ENCODE data around the gene PPDPF. TPM values are rescaled to one million over a fixed set of nuclear protein-coding genes. Genes with fewer than 3 reads are reported as not detected.

Gene PPDPF
- total and polyA plus RNA-seq, 9 donors: 47.3 to 370 (median 186) TPM

- 87% methylated on average over 15 of the region's 17 CpGs for WGBS (ENCODE audit: insufficient coverage)
- Histone ChIP-seq H3K4me1 (ENCODE audit: control insufficient read depth, insufficient read depth, low read length) (peaks cover 26% of the 10 kb centered on the region), H3K27me3 (ENCODE audit: control insufficient read depth, insufficient read depth, low read length) (peaks cover 51% of the 10 kb centered on the region), H3K36me3 (ENCODE audit: control insufficient read depth, insufficient read depth, low read length) (no peaks in the 10 kb centered on the region), H3K9me3 (replicated peaks; ENCODE audit: control insufficient read depth, low read depth, low read length) (no peaks in the 10 kb centered on the region), H3K27ac (ENCODE audit: low read length) (no peak overlapping the region), H3K4me3 (ENCODE audit: low read length) (no peak overlapping the region)
- no peak for DNase-seq
These were observed 34.2 kb upstream of the PPDPF start for GRCh38 chr20:63486300-63486855.

DNA sequence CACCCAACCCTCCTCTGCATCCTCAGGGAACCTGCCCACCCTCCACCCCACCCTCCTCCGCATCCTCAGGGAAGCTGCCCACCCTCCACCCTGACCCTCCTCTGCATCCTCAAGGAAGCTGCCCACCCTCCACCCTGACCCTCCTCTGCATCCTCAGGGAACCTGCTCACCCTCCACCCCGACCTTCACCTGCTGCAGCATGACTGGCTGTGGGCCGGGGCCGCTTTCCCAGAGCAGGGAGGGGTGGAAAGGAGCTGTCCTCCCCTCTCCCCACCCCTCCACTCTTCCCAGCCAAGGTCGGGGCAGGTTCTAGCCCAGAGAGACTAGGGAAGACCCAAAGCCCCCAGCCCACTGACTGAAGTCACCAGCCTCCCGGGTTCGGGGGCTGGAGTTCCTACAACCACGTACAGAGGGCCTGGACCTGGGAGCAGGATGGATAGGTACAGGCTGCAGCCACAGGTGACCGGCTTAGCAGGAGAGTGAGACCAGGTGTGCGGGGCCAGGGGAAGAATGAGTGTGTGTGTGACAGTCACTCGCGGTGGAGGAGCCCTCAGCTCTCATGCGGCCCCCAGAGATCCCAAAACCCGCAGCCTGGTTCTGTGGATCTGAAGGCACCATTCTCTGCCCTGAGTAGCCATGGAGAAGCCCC is 33.3 kb upstream of the PPDPF start:
- 62% methylated on average over 7 of the region's 14 CpGs for WGBS (ENCODE audit: insufficient coverage)
- H3K27me3 ChIP-seq (ENCODE audit: control insufficient read depth, insufficient read depth, low read length): peaks cover 42% of the 10 kb centered on the region
- peaks cover under 1% of the 10 kb centered on the region for H3K36me3 ChIP-seq (ENCODE audit: control insufficient read depth, insufficient read depth, low read length)
- H3K27ac ChIP-seq (ENCODE audit: low read length): no peak overlapping the region
- no peak overlapping the region for H3K4me3 ChIP-seq (ENCODE audit: low read length)
- H3K9me3 ChIP-seq (replicated peaks; ENCODE audit: control insufficient read depth, low read depth, low read length): no peaks in the 10 kb centered on the region
- peaks cover 21% of the 10 kb centered on the region for H3K4me1 ChIP-seq (ENCODE audit: control insufficient read depth, insufficient read depth, low read length)
- no peak for DNase-seq

DNA sequence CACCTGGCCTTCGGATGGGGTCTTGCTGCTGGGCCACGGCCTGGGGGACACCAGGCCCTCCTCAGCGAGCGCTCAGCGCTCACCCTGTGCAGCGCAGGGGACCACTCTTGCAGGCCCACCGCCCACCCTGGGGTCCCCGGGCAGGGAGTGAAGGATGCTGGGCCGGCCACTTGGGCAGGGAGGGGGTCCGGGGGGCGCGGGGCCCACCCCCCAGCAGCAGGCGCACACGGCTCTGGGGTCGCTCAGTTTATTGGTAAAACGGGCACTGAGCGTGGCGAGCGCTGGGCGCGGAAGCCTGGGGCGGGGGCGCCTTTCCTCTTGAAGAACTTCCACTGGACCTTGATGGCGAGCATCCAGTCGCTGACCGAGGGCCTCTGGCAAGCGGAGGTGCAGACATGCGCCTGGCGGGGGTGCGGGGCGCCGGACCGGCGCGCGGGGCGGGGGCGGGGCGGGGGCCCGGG is 32.8 kb upstream of the PPDPF start:
- peaks cover 5% of the 10 kb centered on the region for H3K36me3 ChIP-seq (ENCODE audit: control insufficient read depth, insufficient read depth, low read length)
- H3K4me3 ChIP-seq (ENCODE audit: low read length): no peak overlapping the region
- 9% methylated on average over 39 of the region's 40 CpGs for WGBS (ENCODE audit: insufficient coverage)
- peaks cover 38% of the 10 kb centered on the region for H3K27me3 ChIP-seq (ENCODE audit: control insufficient read depth, insufficient read depth, low read length)
- no peak overlapping the region for H3K27ac ChIP-seq (ENCODE audit: low read length)
- no peaks in the 10 kb centered on the region for H3K9me3 ChIP-seq (replicated peaks; ENCODE audit: control insufficient read depth, low read depth, low read length)
- peaks cover 15% of the 10 kb centered on the region for H3K4me1 ChIP-seq (ENCODE audit: control insufficient read depth, insufficient read depth, low read length)
- DNase-seq: no peak

- Histone ChIP-seq H3K27ac (ENCODE audit: low read length) (no peak overlapping the region), H3K4me1 (ENCODE audit: control insufficient read depth, insufficient read depth, low read length) (peaks cover 8% of the 10 kb centered on the region), H3K4me3 (ENCODE audit: low read length) (no peak overlapping the region), H3K36me3 (ENCODE audit: control insufficient read depth, insufficient read depth, low read length) (peaks cover 9% of the 10 kb centered on the region), H3K27me3 (ENCODE audit: control insufficient read depth, insufficient read depth, low read length) (peaks cover 38% of the 10 kb centered on the region), H3K9me3 (replicated peaks; ENCODE audit: control insufficient read depth, low read depth, low read length) (no peaks in the 10 kb centered on the region)
- WGBS (ENCODE audit: insufficient coverage): 8% methylated on average over 73 of the region's 83 CpGs
- DNase-seq: no peak
These were observed 32.0 kb upstream of the PPDPF start for GRCh38 chr20:63488315-63489251.

DNA sequence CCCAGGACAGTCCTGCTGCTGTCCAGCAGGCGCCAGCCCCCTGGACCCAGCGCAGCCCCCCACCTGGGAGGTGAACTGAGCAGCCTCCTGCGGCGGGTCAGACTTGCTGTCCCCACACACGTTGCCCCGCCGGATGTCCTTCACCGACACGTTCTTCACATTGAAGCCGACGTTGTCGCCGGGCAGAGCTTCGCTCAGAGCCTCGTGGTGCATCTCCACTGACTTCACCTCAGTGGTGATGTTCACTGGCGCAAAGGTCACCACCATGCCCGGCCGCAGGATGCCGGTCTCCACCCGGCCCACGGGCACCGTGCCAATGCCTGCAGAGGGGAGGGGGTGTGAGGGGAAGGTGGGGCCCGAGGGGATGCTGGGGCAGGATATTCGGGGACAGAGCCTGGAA is 30.1 kb upstream of the PPDPF start:
- Histone ChIP-seq H3K4me3 (ENCODE audit: low read length) (no peak overlapping the region), H3K4me1 (ENCODE audit: control insufficient read depth, insufficient read depth, low read length) (peaks cover 4% of the 10 kb centered on the region), H3K9me3 (replicated peaks; ENCODE audit: control insufficient read depth, low read depth, low read length) (no peaks in the 10 kb centered on the region), H3K27me3 (ENCODE audit: control insufficient read depth, insufficient read depth, low read length) (peaks cover 42% of the 10 kb centered on the region), H3K36me3 (ENCODE audit: control insufficient read depth, insufficient read depth, low read length) (peaks cover 22% of the 10 kb centered on the region), H3K27ac (ENCODE audit: low read length) (no peak overlapping the region)
- 81% methylated on average over 24 of the region's 24 CpGs for WGBS (ENCODE audit: insufficient coverage)
- no peak for DNase-seq

DNA sequence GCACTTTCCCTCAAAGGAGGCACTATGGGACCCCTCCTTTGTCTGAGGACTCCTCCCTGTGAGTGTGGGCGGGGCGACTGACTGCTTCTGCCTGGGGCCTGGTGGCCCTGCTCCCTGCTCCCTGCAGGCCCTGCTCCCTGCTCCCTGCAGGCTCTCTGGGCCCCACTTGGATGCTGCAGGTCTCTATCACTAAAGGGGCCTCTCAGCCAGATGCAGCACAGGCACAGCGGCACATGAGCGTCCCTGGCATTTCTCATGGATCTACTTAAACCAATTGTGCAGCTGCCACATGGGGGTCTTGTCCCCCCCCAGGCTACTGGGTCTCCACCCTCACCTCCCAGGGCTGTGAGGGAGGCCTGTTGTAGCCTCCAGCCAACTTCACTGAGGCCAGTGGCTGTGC is 29.5 kb upstream of the PPDPF start:
- H3K9me3 ChIP-seq (replicated peaks; ENCODE audit: control insufficient read depth, low read depth, low read length): no peaks in the 10 kb centered on the region
- no peak overlapping the region for H3K27ac ChIP-seq (ENCODE audit: low read length)
- peaks cover 9% of the 10 kb centered on the region for H3K4me1 ChIP-seq (ENCODE audit: control insufficient read depth, insufficient read depth, low read length)
- WGBS (ENCODE audit: insufficient coverage): 75% methylated on average over 2 of the region's 4 CpGs
- peaks cover 22% of the 10 kb centered on the region for H3K36me3 ChIP-seq (ENCODE audit: control insufficient read depth, insufficient read depth, low read length)
- no peak for DNase-seq
- H3K27me3 ChIP-seq (ENCODE audit: control insufficient read depth, insufficient read depth, low read length): peaks cover 48% of the 10 kb centered on the region
- H3K4me3 ChIP-seq (ENCODE audit: low read length): no peak overlapping the region

DNA sequence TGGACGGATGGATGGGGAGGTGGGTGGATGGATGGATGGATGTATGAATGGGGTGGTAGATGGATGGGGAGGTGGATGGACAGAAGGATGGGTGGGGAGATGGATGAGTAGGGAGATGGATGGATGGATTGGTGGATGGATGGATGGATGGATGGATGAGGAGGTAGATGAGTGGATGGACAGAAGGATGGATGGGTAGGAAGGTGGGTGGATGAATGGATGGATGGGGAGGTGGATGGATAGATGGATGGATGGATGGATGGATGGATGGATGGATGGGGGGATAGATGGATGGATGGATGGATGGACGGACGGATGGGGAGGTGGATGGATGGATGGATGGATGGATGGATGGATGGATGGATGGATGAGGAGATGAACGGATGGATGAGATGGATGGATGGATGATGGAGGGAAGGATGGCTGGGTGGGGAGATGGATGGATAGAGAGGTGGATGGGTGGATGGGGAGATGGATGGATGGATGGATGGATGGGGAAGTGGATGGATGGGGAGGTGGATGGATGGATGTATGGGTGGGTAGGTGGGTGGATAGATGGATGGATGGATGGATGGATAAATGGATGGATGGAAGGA is 28.8 kb upstream of the PPDPF start:
- Histone ChIP-seq H3K4me1 (ENCODE audit: control insufficient read depth, insufficient read depth, low read length) (peaks cover 15% of the 10 kb centered on the region), H3K9me3 (replicated peaks; ENCODE audit: control insufficient read depth, low read depth, low read length) (no peaks in the 10 kb centered on the region), H3K36me3 (ENCODE audit: control insufficient read depth, insufficient read depth, low read length) (peaks cover 22% of the 10 kb centered on the region), H3K27me3 (ENCODE audit: control insufficient read depth, insufficient read depth, low read length) (peaks cover 53% of the 10 kb centered on the region), H3K27ac (ENCODE audit: low read length) (no peak overlapping the region), H3K4me3 (ENCODE audit: low read length) (no peak overlapping the region)
- 71% methylated on average over 4 of the region's 4 CpGs for WGBS (ENCODE audit: insufficient coverage)
- no peak for DNase-seq

DNA sequence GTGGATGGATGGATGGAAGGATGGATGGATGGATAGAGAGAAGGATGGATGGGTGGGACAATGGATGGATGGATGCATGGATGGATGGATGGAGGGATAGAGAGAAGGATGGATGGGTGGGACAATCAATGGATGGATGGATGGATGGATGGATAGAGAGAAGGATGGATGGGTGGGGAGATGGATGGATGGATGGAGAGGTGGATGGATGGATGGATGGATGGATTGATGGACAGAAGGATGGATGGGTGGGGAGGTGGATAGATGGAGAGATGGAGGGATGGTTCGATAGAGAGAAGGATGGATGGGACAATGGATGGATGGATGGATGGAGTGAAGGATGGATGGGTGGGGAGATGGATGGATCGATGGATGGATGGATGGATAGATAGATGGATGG is 28.0 kb upstream of the PPDPF start:
- Histone ChIP-seq H3K27me3 (ENCODE audit: control insufficient read depth, insufficient read depth, low read length) (peaks cover 56% of the 10 kb centered on the region), H3K4me3 (ENCODE audit: low read length) (no peak overlapping the region), H3K9me3 (replicated peaks; ENCODE audit: control insufficient read depth, low read depth, low read length) (no peaks in the 10 kb centered on the region), H3K4me1 (ENCODE audit: control insufficient read depth, insufficient read depth, low read length) (peaks cover 23% of the 10 kb centered on the region), H3K36me3 (ENCODE audit: control insufficient read depth, insufficient read depth, low read length) (peaks cover 22% of the 10 kb centered on the region), H3K27ac (ENCODE audit: low read length) (no peak overlapping the region)
- no peak for DNase-seq
- 92% methylated on average over 2 of the region's 2 CpGs for WGBS (ENCODE audit: insufficient coverage)

GRCh38 chr20:63492982-63493381 is 27.6 kb upstream of the PPDPF start:
- Histone ChIP-seq H3K9me3 (replicated peaks; ENCODE audit: control insufficient read depth, low read depth, low read length) (no peaks in the 10 kb centered on the region), H3K27ac (ENCODE audit: low read length) (no peak overlapping the region), H3K4me3 (ENCODE audit: low read length) (no peak overlapping the region), H3K27me3 (ENCODE audit: control insufficient read depth, insufficient read depth, low read length) (peaks cover 56% of the 10 kb centered on the region), H3K36me3 (ENCODE audit: control insufficient read depth, insufficient read depth, low read length) (peaks cover 22% of the 10 kb centered on the region), H3K4me1 (ENCODE audit: control insufficient read depth, insufficient read depth, low read length) (peaks cover 27% of the 10 kb centered on the region)
- WGBS (ENCODE audit: insufficient coverage): 92% methylated on average over 14 of the region's 14 CpGs
- DNase-seq: no peak

- Histone ChIP-seq H3K36me3 (ENCODE audit: control insufficient read depth, insufficient read depth, low read length) (peaks cover 22% of the 10 kb centered on the region), H3K4me3 (ENCODE audit: low read length) (no peak overlapping the region), H3K27ac (ENCODE audit: low read length) (no peak overlapping the region), H3K9me3 (replicated peaks; ENCODE audit: control insufficient read depth, low read depth, low read length) (no peaks in the 10 kb centered on the region), H3K4me1 (ENCODE audit: control insufficient read depth, insufficient read depth, low read length) (peaks cover 27% of the 10 kb centered on the region), H3K27me3 (ENCODE audit: control insufficient read depth, insufficient read depth, low read length) (peaks cover 60% of the 10 kb centered on the region)
- no peak for DNase-seq
- 71% methylated on average over 12 of the region's 13 CpGs for WGBS (ENCODE audit: insufficient coverage)
These were observed 27.0 kb upstream of the PPDPF start for GRCh38 chr20:63493563-63494020.

Measured in muscle of leg (tissue), 11 donors.